ENCODE results near the gene CCL24.
"Not testable (repeated sequence)": the region's sequence is repeated elsewhere in the genome, so short reads cannot be mapped to it uniquely, and the experiment has no call there.

GRCh38 chr7:75780647-75781273 lies 32.8 kb downstream of the CCL24 start:
- TF ChIP-seq CTCF (conservative IDR thresholded peaks at IDR 0.05 in 1 of 2, IDR thresholded peaks at IDR 0.05 in 1 of 2; ENCODE audit: low read depth in 1 of 2, low read length in 2 of 2); EZH2 (IDR thresholded peaks at IDR 0.05; ENCODE audit: low read length, missing control alignments): not testable (repeated sequence)
